Activated CD4-positive, alpha-beta T cell treated with anti-CD3 and anti-CD28 coated beads for 4 hours (primary cell): ENCODE measurements around the gene GRID2IP.
"Not testable (repeated sequence)": the region's sequence is repeated elsewhere in the genome, so short reads cannot be mapped to it uniquely, and the experiment has no call there.

Source experiments
- DNase-seq, 2 donors: peaks; one replicate each; pipeline ENCODE4 v3.0.0-alpha.2; 2020

Gene GRID2IP

DNA sequence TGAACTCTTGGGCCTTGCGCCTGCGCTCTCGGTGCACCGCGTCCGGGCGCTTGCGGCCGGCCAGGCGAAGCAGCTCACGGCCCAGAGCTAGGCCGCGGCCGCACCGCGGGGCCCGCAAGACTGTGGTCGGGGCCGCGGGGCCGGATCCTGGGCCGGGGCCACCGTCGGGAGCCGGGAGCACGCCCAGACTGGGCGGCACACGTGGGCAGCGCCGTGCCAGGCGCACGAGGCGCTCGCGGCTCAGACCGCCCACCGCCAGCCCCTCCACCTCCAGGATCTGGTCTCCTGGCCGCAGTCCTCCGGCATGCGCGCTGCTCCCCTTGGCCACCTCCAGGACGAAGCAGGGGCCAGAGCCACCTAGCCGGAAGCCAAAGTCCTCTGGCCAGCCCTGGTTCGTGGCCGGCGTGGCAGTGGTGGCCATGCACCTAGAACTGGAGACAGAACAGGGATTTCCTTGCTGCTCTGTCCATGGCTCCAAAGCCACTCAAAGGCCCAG, at the start of gene GRID2IP:
Gene GRID2IP (minus strand): TSS at position 446 of the 496 bp plus-strand sequence. CDS start 25 bp downstream, at position 421.
- no peak for DNase-seq

DNA sequence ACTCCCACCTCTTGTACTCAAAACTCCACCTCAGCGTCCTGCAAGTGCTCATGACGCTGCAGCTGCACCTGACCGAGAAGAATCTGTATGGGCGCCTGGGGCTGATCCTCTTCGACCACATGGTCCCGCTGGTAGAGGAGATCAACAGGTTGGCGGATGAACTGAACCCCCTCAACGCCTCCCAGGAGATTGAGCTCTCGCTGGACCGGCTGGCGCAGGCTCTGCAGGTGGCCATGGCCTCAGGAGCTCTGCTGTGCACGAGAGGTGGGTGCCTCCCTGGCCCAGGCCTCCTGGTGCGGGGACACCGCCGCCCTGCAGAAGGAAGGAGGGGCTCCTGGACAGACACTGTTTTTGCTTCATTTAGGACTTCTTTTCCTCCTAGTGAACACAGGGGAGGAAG, 48.8 kb upstream of the GRID2IP start:
- no peak for DNase-seq

DNA sequence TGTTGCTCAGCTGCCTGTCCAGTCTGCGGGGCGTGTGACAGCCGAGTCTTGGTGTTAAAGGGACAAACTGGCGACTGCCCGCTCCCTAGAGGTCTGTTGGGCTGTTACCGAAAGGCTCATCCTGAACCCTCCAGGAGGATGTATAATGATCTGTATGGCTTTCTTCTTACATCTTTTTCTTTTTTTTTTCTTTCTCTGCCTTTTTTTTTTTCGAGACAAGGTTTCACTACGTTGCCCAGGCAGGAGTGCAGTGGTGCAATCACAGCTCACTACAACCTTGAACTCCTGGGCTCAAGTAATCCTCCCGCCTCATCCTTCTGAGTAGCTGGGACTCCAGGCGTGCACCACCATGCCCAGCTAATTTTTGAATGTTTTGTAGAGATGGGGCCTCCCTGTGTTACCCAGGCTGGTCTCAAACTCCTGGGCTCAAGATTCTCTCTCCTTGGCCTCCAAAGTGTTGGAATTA, 39.4 kb upstream of the GRID2IP start:
- DNase-seq = no peak

DNA sequence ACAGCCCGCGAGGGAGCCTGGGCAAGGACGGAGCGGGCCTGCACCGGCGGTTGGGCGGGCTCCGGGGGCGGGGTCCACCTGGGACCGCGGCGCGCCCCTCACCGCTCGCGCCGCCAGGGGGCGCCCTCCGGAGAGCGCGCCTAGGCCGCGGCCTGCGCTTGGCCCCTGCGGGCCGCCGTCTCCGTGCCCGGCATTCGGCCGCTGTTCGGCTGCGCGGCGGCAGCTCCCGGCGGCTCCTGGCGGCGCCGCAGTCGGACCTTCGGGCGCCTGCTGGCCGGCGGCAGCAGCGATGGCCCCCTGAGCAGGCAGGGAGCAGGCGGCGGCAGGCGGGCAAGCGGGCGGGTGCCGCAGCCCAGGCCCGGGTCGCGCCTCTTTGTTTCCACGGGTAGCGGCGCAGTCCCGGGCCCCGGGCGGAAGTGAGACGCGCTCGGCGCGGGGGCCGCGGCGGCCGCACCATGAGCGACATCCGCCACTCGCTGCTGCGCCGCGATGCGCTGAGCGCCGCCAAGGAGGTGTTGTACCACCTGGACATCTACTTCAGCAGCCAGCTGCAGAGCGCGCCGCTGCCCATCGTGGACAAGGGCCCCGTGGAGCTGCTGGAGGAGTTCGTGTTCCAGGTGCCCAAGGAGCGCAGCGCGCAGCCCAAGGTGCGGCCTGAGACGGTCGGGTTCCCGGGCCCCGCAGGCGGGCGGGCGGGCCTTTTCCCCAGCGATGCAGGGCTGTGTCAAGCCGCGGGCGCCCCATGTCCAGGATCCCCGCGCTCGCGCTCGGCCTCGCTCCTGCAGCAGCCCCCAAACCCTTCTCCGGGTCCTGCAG, 38.8 kb upstream of the GRID2IP start, which contains the start of gene INTS15:
Gene INTS15 (plus strand): TSS at position 193 of the 816 bp plus-strand sequence. CDS start 263 bp downstream, at position 456.
- DNase-seq = peak; percentile 73 to 80

DNA sequence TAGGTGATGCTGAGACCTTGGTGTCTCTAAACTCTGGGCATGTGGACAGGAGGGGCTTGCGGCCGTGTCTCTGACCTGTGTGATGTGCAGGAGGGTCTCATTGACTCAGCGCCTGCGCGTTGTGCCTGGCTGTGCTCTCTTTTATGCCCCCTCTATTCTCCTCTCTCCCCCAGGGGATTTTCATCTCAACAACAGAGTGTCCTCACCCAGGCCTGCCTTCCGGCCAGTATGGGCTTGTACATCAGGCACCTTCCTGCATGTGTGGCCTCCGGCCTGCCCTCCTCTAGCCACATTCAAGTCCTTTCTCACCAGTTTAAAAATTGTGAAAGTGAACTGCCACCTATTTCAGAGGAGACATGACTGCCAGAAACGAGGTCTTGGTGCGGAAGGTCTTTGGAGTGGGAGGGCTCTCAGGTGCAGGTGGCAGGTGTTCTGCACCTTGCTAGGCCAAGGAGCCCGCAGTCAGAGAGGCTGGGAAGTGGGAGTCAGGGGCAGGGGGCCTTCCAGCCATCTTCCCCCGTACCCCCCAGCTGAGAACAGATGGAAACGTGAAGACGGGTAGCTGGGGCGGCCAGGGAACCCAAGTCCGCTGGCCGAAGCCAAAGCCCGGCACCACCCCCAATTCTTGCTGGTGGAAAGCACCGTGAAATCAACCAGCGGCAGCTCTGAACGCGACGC, 38.0 kb upstream of the GRID2IP start:
- no peak for DNase-seq

DNA sequence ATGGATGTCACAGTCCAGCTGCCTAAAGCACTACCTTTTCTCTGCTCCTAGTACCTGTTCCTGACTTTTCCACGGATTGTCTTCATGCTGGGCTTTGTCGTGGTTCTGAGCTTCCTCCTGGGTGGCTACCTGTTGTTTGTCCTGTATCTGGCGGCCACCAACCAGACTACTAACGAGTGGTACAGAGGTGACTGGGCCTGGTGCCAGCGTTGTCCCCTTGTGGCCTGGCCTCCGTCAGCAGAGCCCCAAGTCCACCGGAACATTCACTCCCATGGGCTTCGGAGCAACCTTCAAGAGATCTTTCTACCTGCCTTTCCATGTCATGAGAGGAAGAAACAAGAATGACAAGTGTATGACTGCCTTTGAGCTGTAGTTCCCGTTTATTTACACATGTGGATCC, 37.3 kb upstream of the GRID2IP start:
- no peak for DNase-seq

DNA sequence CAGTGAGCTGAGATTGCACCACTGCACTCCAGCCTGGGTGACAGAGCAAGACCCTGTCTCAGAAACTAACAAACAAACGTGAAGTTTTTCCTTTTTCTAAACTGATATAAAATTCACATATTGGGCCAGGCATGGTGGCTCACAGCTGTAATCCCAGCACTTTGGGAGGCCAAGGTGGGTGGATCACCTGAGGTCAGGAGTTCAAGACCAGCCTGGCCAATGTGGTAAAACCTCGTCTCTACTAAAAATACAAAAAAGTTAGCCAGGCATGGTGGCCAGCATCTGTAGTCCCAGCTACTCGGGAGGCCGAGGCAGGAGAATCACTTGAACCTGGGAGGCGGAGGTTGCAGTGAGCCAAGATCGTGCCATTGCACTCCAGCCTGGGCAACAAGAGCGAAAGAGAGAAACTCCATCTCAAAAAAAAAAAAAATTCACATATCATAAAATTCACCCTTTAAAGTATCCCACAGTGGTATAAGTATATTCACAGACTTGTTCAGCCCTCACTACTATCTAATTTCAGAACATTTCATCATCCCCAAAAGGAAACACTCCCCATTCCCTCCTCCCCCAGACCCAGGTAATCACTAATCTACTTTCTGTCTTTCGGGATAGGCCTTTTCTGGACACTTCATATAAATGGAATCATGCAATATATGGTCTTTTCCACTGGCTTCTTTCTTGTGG, 34.6 kb upstream of the GRID2IP start:
- DNase-seq = not testable (repeated sequence)

DNA sequence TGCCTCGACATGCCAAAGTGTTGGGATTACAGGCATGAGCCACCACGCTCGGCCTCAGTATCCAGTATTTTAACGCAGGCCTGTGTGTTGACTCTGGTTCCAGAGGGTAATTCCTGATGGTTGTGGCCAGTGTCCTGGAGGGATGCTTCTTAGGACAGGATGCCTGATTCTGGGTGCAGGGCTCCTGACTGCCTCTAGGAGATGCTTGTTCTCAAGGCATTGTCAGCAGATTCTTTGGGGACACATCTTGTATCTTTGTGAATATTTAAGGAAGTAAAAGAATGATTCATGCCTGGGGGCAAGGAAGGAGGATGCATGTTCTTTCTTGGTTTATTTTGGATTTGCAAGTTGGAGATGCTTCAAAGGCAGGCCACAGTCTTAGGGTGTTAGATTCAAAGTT, 28.2 kb upstream of the GRID2IP start:
- DNase-seq = no peak

DNA sequence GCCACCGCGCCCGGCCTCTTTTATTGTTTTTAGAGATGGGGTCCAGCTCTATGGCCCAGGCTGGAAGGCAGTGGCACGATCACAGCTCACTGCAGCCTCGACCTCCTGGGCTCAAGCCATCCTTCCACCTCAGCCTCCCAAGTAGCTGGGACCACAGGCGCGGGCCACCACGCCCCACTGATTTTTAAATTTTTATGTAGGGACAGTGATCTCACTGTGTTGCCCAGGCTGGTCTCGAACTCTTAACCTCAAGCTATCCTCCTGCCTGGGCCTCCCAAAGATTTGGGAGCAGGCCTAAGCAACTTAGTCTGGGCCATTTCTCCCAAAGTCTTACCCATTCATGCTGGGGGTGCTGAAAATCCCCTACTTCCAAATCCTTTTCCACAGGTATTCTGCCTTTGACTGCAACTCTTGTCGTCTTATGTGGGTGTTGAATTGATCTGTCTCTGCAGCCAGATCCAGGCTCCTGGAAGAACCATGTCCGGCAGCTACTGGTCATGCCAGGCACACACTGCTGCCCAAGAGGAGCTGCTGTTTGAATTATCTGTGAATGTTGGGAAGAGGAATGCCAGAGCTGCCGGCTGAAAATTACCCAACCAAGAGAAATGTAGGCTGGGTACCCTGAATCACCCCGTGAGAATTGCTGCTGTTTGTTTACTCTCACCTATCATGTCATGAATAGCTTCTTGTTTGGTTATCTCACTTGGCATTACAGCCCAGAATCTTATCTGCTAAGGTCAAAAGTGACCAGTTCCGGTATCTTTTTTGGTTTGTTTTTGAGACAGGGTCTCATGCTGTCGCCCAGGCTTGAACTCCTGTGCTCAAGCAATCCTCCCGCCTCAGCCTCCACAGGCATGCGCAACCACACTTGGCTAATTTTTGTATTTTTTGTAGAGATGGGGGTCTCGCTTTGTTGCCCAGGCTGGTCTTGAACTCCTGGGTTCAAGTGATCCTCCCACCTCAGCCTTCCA, 27.1 kb upstream of the GRID2IP start:
- DNase-seq = no peak

DNA sequence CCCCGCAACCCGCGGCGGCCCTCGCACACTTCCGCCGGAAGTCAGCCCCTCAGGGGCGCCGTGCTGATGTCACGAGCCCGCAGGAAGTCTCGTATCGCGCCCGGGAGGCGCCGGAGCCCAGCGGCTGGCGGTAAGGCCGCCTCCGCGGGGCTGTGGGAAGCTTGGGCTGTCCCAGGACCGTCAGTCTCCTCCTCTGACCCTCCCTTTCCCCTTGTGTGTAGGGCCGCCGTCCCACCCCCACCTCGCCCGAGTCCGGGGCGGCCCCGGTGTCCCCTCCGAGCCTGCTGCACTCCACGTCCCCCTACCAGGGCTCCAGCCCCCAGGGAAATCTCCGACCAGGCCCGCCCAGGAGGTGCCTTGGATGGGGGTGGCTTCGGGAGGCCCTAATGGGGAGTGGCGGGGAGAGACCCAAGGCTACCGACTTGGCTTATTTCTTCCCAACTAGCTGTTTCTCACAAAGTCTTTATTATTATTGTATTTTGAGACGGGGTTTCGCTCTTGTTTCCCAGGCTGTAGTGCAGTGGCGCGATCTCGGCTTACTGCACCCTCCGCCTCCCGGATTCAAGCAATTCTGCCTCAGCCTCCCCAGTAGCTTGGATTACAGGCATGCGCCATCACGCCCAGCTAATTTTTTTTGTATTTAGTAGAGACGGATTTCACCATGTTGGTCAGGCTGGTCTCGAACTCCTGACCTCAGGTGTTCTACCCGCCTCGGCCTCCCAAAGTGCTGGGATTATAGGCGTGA, 26.3 kb upstream of the GRID2IP start, which contains the start of gene ZDHHC4:
Gene ZDHHC4 (plus strand): TSS at position 86 of the 745 bp plus-strand sequence. CDS start 3,108 bp downstream, outside the sequence.
- peak; percentile 82 to 83 for DNase-seq

DNA sequence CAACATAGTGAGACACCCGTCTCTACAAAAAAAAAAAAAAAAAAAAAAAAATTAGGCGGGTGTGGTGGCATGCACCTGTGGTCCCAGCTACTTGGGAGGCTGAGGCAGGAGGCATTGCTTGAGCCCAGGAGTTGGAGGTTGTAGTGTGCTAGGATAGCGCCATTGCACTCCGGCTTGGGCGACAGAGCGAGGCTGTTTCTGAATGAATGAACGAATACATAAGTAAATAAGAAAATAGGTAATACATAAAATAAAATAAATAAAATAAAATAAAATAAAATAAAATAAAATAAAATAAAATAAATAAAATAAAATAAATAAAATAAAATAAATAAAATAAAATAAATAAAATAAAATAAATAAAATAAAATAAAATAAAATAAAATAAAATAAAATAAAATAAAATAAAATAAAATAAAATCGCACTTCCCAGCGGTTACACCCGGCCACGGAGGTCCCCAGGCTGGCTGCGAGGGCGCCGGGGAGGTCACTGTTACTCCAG, 25.7 kb upstream of the GRID2IP start:
- DNase-seq = not testable (repeated sequence)

DNA sequence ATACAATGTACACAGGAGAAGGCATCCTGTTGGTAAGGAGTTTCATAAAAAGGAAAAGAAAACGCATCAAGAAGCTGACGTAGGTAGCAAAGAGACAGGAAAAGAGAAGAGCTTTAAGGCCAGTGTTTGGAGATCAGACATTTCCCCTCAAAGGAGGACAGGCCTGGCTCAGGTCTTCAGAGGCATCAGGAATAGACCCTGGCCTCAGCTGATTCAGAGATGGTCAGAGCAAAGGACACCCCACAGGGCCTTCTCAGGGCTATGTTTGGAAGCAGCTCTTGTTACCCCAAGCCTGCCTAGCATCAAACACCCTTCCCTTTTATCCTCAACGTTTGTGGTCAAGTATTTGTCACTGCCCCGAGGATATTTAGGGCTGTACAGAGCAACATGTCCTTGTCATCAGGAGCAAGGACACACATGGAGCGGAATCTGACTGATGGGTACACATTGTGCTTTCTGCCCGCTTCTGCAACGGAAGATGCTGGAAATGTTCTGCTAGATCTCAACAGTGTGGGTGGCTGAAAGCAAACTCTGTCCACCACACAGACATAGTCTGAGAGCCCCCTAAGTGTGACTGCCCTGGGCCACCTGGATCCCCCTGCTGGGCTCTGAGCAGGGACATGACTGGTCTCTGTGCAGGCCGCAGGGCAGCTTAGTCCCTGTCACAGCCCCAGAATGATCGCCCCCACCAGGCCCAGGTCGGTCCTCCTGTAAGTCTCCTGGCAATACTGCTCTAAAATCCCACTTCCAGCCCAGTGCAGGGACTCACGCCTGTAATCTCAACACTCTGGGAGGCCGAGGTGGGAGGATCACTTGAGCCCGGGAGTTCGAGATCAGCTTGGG, 25.0 kb upstream of the GRID2IP start:
- no peak for DNase-seq

DNA sequence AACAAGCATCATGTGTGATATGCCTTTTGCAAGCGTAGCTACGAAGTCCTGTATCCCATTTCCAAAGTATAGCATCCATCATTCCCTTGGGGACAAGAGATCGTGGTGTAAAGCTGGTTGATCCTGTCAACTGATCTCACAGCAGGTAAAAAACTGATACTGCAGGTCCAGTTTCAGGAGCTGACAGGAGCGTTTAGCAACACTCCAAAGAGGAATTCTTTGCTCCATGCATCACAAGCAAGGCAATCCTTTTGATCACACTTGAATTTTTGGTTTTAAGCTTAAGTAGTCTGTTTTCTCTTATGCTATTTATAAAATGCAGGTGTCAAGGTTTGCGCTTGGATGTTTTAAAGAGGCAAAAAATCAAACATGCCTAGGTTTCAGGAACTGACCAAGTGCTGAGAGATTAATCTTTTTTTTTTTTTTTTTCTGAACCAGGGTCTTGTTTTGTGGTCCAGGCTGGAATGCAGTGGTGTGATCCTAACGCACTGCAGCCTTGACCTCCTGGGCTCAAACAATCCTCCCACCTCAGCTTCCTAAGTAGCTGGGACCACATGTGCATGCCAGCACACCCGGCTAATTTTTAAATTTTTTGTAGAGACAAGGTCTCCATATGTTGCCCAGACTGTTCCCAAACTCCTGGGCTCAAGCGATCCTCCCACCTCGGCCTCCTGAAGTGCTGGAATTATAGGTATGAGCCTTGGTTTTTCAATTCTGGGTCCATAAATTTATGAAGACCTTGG, 24.2 kb upstream of the GRID2IP start:
- no peak for DNase-seq

DNA sequence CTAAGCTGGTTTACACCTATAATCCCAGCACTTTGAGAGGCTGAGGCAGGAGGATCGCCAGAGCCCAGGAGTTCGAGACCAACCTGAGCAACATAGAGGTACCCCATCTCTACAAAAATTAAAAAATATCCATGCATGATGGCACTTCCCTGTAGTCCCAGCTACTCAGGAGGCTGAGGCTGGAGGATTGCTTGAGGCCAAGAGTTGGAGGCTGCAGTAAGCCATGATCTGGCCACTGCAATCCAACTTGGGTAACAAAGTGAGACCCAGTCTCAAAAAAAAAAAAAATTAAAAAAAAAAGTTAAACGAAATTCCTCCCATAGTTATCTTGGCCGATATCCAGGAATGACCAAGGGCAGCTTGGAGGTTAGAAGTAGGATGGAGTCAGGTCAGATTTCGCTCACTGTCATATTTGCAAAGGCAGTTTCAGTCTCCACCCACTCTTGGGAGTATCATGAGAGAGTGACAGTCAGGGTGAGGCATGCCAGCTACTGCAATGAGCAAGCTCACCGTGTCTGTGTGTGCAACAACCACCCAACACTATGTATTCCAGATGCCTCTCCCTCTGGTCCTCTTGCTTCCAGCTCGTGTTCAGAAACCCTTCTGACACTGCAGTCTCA, 20.0 kb upstream of the GRID2IP start:
- DNase-seq = no peak

DNA sequence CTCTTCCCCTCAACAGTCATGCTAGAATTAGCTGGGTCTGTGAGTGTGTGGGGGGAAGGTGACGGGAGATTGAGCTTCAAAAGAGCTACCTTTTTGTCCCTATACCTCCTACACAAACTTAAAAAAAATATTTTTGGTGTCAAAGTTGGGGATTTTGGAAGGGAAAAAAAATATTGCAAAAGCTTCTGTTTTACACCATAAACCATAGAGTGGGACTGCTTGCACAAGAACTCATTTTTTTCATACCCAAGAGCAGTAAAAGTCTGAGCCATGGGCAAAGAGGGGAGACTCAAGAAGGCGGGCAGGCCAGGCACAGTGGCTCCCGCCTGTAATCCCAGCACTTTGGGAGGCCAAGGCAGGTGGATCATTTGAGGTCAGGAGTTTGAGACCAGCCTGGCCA, 16.6 kb upstream of the GRID2IP start:
- no peak for DNase-seq

DNA sequence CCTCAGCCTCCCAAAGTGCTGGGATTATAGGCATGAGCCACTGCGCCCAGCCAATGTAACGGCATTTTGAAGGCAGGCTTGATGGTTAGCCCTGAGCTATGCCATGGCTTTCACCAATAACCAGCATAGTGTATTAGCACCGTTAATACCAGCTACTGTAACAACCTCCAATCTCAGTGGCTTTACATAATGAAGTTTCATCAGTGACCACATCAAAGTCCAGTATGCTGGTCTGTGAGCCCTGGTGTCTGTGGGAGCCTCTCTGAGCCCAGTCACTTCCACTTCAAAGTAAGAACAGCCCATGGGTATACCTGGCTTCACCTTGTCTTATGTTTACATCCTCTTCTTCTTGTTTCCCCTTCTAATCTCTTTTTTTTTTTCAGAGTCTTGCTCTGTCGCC, 14.4 kb upstream of the GRID2IP start:
- DNase-seq = no peak

DNA sequence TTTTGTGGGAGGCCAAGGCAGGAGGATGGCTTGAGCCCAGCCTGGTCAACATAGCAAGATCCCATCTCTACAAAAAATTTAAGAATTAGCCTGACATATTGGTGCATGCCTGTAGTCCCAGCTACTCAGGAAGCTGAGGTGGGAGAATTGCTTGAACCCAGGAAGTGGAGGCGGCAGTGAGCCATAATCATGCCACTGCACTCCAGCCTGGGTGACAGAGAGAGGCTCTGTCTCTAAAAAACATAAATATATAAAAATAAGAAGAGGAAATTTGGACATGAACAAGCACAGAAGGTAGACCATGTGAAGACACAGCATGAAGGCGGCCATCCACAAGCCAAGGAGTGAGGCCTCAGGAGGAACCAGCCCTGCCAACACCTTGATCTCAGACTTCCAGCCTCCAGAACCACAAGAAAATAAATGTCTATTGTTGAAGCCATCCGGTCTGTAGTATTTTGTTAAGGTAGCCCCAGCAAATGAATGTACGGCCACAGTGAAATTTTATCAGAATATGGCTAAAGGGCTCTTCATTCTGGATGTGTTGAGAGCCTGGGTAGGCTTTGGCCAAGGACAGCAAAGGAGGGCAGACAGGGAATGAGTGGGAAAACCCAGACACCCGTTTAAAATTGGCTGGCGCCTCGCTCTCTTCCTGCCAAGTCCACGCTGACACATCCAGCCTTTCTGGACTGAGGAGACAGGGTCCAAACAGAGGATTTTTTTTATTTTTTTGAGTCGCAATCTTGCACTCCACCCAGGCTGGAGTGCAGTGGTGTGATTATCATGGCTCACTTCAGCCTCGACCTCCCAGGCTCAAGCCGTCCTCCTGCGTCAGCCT, 12.9 kb upstream of the GRID2IP start:
- DNase-seq = no peak

DNA sequence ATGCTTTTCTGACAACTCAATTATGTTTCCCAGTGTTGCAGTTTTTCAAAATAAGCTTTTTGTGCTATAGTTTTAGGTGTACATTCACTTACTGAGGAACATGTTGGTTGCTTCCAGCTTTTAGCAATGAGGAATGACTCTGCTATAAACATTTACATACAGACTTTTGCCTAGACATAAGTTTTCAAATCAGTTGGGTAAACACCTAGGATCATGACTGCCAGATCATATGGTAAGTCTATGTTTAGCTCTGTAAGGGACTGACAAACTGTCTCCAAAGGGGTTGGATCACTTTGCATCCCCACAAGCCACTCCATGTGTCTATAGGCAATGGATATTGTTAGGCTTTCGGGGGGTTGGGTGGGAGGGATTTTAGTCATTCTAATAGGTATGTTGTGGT, 10.8 kb upstream of the GRID2IP start:
- DNase-seq = no peak
